ENCODE measurements around the gene TCEANC2. TPM values are rescaled to one million over a fixed set of nuclear protein-coding genes. Genes with fewer than 3 reads are reported as not detected.

The TCEANC2 gene
- total and polyA plus RNA-seq, 2 of the 4 experiments (the other 2 are of a cell fraction) = 2.4 to 3.2 TPM

DNA sequence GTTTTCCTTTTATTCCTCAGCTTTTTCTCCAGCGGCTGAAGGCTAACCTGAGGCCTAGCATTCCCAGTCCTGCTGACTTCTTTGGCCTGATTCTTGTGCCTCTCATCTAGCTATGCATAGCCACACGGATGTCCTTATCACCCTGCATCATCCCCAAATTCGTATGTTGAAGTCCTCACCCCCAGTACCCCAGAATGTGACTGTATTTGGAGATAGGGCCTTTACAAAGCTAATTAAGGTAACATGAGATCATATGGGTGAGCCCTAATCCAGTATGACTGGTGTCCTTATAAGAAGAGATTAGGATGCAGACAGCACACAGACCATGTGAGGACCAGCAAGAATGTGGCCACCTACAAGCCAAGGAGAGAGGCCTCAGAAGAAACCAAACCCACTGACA is 54.7 kb downstream of the TCEANC2 start:
- Histone ChIP-seq H3K18ac (ENCODE audit: low read depth, low read length) (no peak overlapping the region), H2AK5ac (ENCODE audit: low read depth, low read length) (no peak overlapping the region), H3K14ac (replicated peaks; ENCODE audit: low read depth, low read length) (no peak overlapping the region), H2BK5ac (ENCODE audit: low read depth, low read length, poor library complexity, severe bottlenecking) (no peak overlapping the region), H4K5ac (ENCODE audit: low read depth, low read length) (no peak overlapping the region), H2BK15ac (ENCODE audit: low read depth, low read length) (no peak overlapping the region), H3K4me1 (ENCODE audit: control insufficient read depth, insufficient read depth, low read length) (no peaks in the 10 kb centered on the region), H2AK9ac (replicated peaks; ENCODE audit: low read depth, low read length, poor library complexity) (no peak overlapping the region), H4K20me1 (ENCODE audit: insufficient read depth, low read length) (no peaks in the 10 kb centered on the region), H2BK20ac (ENCODE audit: low read depth, low read length) (no peak overlapping the region), H4K91ac (ENCODE audit: insufficient read depth, low read depth, low read length) (no peak overlapping the region), H3K9me1 (ENCODE audit: insufficient read depth, low read length) (no peaks in the 10 kb centered on the region; the same call in 1 of the 2 replicates), H4K8ac (ENCODE audit: low read depth in 2 of 2, low read length in 2 of 2) (no peak overlapping the region), H3K9me3 (ENCODE audit: control insufficient read depth, insufficient read depth, low read length) (no peaks in the 10 kb centered on the region), H3K23ac (ENCODE audit: low read depth, low read length) (no peak overlapping the region), H3K56ac (ENCODE audit: extremely low read depth, insufficient read depth, low read length) (no peak overlapping the region), H2BK120ac (ENCODE audit: low read depth, low read length) (no peak overlapping the region), H2AFZ (replicated peaks; ENCODE audit: low read length, poor library complexity) (no peak overlapping the region), H3K79me1 (ENCODE audit: low read depth in 1 of 2, low read length in 2 of 2) (no peaks in the 10 kb centered on the region), H3K4me3 (ENCODE audit: insufficient read depth, low read depth, low read length) (no peak overlapping the region), H3K36me3 (ENCODE audit: control insufficient read depth, insufficient read depth, low read length) (no peaks in the 10 kb centered on the region), H3K4ac (ENCODE audit: low read depth, low read length) (no peak overlapping the region), H3K4me2 (ENCODE audit: low read depth, low read length) (no peak overlapping the region), H3K27me3 (ENCODE audit: control insufficient read depth, insufficient read depth, low read length) (no peaks in the 10 kb centered on the region), H3K9ac (ENCODE audit: low read depth, low read length) (no peak overlapping the region), H3K27ac (ENCODE audit: insufficient read depth, low read length) (no peak overlapping the region)
- in situ Hi-C loops (cut with MboI; ENCODE audit: low sequenced_read_pairs) (loop anchor here (10.0 kb wide), 1 partner anchor 387 kb away; no protein-coding TSS in a partner anchor), intact Hi-C loops (cut with micrococcal nuclease) (no loop called here), dilution Hi-C loops (cut with HindIII; ENCODE audit: low sequenced_read_pairs, unreplicated experiment) (no loop called here)
- no peak for ATAC-seq (ENCODE audit: low read depth)
- POLR2A ChIA-PET (ENCODE audit: unreplicated experiment) = no interaction called here
- no peak for TF ChIP-seq NFE2L2 (IDR thresholded peaks at IDR 0.05; ENCODE audit: low read depth, low read length)
- no peak for TF ChIP-seq RCOR1 (IDR thresholded peaks at IDR 0.05; ENCODE audit: insufficient replicate concordance, low read length)
- no peak for TF ChIP-seq RAD21 (IDR thresholded peaks at IDR 0.05; ENCODE audit: low read length)
- TF ChIP-seq, protein P1, sequence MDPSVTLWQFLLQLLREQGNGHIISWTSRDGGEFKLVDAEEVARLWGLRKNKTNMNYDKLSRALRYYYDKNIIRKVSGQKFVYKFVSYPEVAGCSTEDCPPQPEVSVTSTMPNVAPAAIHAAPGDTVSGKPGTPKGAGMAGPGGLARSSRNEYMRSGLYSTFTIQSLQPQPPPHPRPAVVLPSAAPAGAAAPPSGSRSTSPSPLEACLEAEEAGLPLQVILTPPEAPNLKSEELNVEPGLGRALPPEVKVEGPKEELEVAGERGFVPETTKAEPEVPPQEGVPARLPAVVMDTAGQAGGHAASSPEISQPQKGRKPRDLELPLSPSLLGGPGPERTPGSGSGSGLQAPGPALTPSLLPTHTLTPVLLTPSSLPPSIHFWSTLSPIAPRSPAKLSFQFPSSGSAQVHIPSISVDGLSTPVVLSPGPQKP (IDR thresholded peaks at IDR 0.05; ENCODE audit: borderline replicate concordance, low read depth, low read length) = no peak
- no peak for TF ChIP-seq FOS (IDR thresholded peaks at IDR 0.05; ENCODE audit: low read depth, low read length)
- TF ChIP-seq MAZ (IDR thresholded peaks at IDR 0.05; ENCODE audit: borderline replicate concordance, low read depth, low read length) = no peak
- TF ChIP-seq SMC3 (IDR thresholded peaks at IDR 0.05; ENCODE audit: low read depth, low read length) = no peak
- no peak for TF ChIP-seq CEBPB (IDR thresholded peaks at IDR 0.05; ENCODE audit: low read depth, low read length)
- TF ChIP-seq RFX5 (IDR thresholded peaks at IDR 0.05; ENCODE audit: low read depth, low read length) = no peak
- no peak for TF ChIP-seq POLR2A (IDR thresholded peaks at IDR 0.05; ENCODE audit: low read depth, low read length)
- no peak for TF ChIP-seq MXI1 (IDR thresholded peaks at IDR 0.05; ENCODE audit: borderline replicate concordance, low read depth, low read length)
- 100% methylated on average over 1 of the region's 3 CpGs; no CpG with 5 or more reads in 1 of the 2 experiments for WGBS, 2 experiments (ENCODE audit: extremely low coverage in 2 of 2, insufficient read length in 1 of 2)
- no TSS peak for BruUV-seq (replicated peaks)
- DNase-seq = no peak
- CTCF ChIA-PET = no interaction called here
